HG02943 (cell line): ENCODE data around the gene MAGI2.
"Not testable (repeated sequence)": the region's sequence is repeated elsewhere in the genome, so short reads cannot be mapped to it uniquely, and the experiment has no call there.

Experiments
- ATAC-seq: cut with Tn5 transposase; IDR thresholded peaks from one replicate; pipeline ENCODE4 v1.9.1; 2021; ENCODE audit warnings: mild to moderate bottlenecking, low read depth, moderate library complexity; ENCODE audit not compliant: unreplicated experiment

Gene MAGI2

DNA sequence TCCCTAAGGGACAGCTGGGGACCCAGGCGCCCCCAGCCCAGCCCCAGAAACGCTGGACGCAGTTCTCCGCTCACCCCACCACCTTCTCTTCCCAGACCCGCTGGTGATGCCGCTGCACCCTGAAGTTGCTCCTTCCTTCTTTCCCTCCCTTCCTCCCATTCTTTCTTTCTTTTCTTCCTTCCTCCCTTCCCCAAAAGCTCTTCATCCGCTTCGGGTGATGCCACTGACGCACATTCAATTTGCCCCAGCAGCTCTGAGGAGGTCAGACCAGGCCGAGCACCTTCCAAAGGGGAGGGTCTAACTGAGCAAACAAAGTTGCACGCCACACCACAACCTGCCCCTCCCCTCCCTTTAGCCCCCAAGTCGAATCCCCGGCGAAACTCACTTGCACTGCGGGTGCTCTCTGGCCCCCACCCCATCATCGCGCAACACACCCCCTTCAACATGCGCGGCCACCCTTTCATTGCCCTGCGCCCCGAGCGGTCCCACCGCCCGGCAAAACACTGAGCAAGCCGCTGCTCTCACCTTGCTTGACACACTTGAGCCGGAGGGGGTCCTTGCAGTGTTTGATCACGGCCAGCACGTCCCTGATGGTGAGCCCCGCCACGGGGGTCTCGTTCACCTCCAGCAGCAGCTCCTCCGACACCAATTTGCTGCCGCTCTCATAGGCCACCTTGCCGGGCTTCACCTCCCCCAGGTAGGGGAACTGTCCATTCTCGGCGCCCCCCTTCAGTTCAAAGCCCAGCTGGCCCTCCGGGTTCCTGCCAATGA, 787 bp downstream of the MAGI2 start:
- no peak for ATAC-seq

DNA sequence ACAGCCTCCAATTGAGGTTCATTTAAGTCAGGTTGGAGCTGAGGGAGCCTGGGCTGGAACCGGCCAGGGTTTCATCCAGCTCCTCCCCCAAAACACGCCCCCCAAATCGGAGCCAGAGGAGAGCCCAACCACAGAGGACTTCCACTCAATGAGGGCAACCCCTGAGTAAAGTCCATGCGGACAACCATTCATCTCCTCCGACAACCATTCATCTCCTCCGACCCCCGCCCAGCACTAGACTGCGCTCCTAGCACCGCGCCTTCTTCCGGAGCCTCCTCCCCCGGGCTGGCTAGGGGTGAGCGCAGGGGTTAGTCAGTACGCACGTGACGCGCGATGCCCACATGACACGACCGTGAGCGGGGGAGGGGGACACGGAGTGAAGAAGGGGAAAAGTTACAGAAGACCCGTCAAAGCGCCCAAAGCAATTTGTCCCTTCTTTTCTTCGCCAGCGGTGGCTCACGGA, 1.4 kb downstream of the MAGI2 start:
- ATAC-seq = no peak

DNA sequence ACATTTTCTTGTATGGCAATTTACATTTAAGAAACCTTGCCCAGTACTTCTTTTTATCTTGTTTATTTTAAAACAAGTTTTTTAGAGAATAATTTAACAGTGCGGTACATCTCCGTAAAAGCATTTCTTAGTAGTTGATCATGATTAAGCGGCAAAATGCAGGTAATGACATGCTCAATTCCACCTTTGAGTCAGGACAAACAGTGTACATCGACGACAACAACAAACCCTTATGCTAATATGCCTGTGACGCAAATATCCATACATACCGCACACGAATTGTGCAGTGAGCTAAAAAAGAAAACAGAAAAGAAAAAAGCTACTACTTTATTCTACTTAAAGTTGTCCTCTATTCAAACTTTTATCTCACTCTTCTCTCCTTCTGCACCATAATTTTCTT, 1.9 kb downstream of the MAGI2 start:
- ATAC-seq = no peak

DNA sequence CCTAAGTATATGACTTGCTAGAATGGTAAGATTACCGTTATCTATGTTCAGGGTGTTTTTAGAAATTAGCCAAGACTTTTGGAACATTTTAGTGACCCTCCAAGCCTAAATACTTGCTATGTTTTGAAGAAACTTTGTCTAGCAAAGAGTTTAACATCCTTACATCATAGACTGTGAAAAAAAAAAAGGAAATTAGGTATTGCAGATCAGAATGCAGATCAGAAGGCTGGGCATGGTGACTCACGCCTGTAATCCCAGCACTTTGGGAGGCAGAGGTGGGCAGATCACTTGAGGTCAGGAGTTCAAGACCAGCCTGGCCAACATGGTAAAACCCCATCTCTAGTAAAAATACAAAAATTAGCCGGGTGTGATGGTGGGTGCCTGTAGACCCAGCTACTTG, 10.7 kb downstream of the MAGI2 start:
- not testable (repeated sequence) for ATAC-seq

GRCh38 chr7:79436378-79436777, 17.1 kb downstream of the MAGI2 start:
- ATAC-seq = no peak

DNA sequence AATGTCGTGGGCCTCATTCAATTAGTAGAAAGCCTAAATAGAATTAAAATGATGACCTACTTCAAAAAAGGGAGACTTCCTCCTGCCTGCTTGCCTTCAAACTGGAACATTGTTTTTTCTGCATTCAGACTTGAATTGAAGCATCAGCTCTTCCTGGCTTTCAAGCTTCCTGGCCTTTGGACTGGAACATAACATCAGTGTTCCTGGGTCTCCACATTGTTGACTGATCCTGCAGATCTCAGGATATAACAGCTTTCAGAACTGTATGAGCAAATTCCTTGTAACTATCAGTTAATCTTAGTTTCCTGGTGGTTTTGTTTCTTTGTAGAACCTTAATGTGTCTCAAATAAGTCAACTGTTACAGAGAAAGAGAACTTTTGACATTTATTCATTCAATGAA, 18.6 kb downstream of the MAGI2 start:
- no peak for ATAC-seq

- no peak for ATAC-seq
These were observed 19.4 kb downstream of the MAGI2 start for GRCh38 chr7:79434098-79434497.

GRCh38 chr7:79430391-79430790, 23.1 kb downstream of the MAGI2 start:
- ATAC-seq = no peak

DNA sequence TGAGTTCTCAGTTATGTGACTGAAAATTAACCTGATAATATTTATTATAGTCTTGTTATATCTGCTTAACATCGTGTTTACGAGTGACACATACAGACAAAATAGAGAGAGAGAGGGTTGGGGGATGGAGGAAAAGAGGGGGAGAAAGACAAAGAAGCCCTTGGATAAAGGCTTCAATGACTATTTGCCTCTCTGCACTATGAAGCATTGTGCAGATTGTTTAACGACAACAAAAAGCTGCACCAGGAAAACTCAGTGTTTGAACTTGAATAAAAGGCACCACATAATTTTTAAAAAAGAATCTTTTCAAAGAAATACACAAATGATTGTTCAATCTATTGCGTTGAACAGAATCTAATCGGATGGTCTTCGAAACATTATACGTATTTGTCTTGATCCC, 27.8 kb downstream of the MAGI2 start:
- ATAC-seq = no peak

DNA sequence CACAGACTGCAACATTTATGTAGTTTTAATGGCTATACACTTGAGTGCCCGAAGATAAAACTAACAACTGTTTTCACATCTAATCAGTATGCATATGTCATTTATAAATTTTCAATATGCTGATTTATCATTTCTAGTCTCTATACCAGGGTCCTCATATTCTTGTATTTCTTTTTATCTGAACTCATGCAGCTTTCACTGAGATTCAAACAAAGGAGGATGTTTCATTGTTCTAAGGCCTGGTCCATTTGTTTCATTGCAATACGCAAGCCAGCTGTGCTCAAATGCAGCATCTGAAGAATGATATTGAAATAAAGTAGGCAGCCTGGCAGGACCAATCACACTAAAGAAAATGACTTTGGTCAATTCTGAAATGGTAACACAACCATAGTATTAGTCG, 31.7 kb downstream of the MAGI2 start:
- no peak for ATAC-seq

DNA sequence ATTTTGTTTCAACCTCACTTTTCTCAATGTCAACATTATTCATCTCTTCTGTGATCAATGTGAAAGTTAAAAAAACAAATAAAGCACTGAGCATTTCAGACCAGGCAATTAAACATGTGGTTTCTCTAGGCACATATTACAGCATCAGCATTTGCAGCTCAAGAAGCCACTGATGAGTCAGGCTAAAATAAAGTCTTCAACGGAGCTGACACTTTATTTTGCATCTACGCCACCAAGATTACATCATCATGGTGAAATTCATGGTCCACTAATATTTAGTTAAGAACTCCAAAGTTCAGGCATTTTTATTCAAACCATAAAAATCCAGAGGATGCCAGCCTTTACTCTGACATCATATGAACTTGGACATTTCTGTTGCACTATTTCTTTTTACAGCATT, 33.0 kb downstream of the MAGI2 start:
- no peak for ATAC-seq

DNA sequence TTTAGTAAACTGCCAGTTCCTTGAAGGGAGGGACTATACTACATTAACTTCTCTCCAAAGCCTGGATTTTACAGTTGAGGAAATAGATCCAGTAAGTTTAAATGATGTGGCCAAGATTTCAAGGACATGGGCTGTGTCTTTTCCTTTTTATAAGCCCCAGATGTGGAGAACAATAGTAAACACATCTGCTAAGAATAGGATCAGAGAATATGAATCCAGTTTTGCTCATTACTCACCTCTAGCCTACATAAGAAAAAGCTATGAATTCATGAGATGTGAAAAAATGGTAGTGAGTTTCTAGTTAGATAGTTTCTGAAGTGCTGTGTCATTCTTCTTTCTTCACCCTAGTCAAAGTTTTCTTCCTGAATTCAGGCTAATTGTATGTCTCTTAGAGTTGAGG, 38.6 kb downstream of the MAGI2 start:
- no peak for ATAC-seq

- no peak for ATAC-seq
These were observed 40.6 kb downstream of the MAGI2 start for GRCh38 chr7:79412915-79413314.

- ATAC-seq = no peak
These were observed 41.0 kb downstream of the MAGI2 start for GRCh38 chr7:79412438-79412837.

DNA sequence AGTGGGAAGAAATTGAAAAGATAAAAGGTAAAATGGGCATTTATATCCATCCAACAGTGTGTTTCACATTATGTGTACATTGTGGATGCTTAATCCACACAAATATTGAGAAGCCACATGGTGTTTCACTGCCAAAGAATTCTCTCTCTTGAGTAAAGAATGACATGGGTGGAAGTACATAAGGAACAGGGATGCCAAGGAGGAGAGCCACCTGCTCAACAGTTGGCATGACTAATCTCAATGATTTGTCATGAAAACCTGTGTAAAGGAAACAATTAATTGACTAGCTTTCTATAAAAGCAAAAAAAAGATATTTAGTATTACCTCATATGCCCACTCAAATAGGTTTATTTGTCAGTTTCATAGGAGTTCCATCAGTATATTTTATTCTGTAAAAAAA, 43.1 kb downstream of the MAGI2 start:
- no peak for ATAC-seq

- ATAC-seq = no peak
These were observed 46.1 kb downstream of the MAGI2 start for GRCh38 chr7:79407351-79407750.

DNA sequence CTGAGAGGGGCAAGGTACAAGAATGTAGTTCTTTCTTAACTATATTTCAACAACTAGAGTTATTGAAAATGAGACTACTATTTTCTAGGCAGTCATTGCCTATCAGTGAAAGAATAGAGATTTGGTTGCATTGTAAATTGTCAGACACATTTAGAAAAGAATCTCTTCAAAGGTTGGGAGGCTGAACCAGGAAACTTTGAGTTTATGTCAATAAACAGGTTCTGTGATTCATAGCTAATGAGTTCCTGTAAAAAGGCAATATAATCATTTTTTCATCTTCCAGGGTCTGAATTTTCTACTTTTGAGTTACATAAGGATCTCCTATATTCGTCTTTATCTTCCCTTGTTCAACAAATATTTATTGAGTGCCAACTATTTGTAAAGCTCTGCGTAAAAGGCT, 47.1 kb downstream of the MAGI2 start:
- no peak for ATAC-seq

DNA sequence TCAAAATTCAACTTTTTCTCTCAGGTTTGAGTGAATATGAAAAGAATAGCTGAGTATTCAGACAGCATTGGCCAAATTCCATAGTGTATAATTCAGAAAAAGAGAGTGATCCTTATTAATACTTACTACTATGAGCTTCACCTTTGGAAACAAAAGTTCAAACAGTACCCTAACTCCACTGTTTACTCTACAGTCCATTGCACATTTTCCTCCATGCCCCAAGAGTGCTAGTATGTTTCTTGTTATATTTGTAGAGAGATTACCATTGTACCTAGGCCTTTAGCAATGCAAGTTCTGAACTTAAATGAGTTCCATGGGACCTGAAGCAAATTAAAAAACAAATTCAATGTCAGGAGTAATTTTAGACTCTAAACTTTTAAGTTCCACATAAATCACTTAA, 48.1 kb downstream of the MAGI2 start:
- no peak for ATAC-seq

DNA sequence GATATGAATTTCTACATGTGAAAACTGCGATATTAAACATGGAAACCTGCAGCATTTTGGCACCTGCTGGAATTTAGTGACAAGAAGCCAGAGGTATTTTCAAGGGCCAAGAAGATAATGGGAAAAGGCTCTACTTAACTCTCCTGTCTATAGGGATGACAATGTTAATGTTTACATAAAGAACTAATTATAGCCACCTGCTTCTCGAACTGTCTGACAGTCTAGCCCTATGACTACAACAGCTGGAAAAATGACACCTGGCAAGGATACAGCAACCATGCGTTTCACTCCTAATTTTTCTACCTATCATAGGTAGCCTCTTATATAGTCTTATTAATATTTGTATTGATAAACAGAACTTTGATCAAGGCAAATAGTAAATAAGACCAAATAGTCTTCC, 49.6 kb downstream of the MAGI2 start:
- ATAC-seq = no peak

DNA sequence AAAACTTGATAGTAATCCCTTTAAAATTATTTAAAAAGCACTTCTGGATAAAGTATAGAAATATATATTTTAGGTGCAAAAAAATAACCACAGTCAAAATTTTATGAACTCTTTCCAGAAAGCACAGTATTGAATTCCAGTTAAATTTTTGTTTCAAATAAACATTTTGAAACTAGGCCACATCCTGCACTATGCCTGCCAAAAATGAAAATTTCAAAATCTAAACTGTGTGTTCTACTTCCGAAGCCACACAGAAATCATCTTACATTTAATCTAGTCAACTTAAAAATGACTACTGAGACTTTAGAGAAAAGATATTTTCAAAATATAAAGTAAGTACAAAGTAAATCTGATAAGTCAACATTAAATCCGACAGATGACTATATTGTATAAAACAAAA, 50.0 kb downstream of the MAGI2 start:
- no peak for ATAC-seq

DNA sequence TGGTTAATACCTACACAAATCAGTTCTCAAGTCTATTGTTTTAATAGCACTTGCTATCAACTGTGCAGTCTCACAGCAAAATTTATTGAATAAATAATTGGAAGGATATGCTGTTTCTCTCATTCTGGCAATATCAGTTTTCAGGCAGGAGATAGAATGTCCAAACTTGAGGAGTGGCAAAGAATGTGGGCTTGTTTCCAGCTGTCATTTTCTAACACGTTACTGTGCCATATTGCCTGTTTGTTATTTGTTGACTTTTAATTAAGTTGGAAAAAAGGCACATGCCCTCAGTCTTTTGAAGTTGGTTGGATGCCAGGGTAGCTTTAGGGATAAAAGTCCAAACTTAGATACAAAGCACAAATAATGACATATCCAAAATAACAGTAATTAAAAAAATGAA, 52.2 kb downstream of the MAGI2 start:
- ATAC-seq = no peak

- no peak for ATAC-seq
These were observed 53.2 kb downstream of the MAGI2 start for GRCh38 chr7:79400222-79400621.
